ENCODE results near the gene ISG15.
A peak's percentile ranks its signal among the peaks of the same experiment; 100 is the strongest.
"Not testable (repeated sequence)": the region's sequence is repeated elsewhere in the genome, so short reads cannot be mapped to it uniquely, and the experiment has no call there.

The ISG15 gene

DNA sequence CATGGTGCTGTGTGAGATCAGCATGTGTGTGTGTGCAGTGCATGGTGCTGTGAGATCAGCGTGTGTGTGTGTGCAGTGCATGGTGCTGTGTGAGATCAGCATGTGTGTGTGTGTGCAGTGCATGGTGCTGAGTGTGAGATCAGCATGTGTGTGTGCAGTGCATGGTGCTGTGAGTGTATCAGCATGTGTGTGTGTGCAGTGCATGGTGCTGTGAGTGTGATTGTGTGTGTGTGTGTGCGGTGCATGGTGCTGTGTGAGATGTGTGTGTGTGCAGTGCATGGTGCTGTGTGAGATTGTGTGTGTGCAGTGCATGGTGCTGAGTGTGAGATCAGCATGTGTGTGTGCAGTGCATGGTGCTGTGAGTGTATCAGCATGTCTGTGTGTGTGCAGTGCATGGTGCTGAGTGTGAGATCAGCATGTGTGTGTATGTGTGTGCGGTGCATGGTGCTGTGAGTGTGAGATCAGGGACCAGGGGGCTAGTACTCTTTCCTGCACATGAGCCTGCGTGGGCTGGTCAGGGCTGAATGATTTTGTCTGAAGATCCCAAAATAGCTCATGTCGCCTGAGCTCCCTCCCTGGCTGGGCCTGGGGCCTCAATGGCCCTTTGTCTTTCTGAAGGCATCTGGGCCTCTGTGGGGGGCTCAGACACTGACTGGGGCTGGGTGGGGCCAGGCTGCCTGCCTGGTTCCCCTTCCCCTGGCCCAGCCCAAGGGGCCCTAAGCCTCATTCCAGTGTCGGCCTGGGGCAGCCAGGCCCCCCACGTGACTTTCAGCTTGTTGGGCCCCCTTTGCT, 17.8 kb downstream of the ISG15 start:
- not testable (repeated sequence) for DNase-seq

GRCh38 chr1:1031659-1032235, 18.4 kb downstream of the ISG15 start:
- no peak for DNase-seq

GRCh38 chr1:1032424-1032823, 19.1 kb downstream of the ISG15 start:
- DNase-seq: no peak

GRCh38 chr1:1033009-1033587, 19.8 kb downstream of the ISG15 start:
- DNase-seq: peak; percentile 94

- DNase-seq: no peak
Measured at GRCh38 chr1:1033731-1034438, 20.6 kb downstream of the ISG15 start.

- no peak for DNase-seq
Measured at GRCh38 chr1:1034439-1034781, 21.1 kb downstream of the ISG15 start.

GRCh38 chr1:1035291-1035943, 22.1 kb downstream of the ISG15 start:
- no peak for DNase-seq

DNA sequence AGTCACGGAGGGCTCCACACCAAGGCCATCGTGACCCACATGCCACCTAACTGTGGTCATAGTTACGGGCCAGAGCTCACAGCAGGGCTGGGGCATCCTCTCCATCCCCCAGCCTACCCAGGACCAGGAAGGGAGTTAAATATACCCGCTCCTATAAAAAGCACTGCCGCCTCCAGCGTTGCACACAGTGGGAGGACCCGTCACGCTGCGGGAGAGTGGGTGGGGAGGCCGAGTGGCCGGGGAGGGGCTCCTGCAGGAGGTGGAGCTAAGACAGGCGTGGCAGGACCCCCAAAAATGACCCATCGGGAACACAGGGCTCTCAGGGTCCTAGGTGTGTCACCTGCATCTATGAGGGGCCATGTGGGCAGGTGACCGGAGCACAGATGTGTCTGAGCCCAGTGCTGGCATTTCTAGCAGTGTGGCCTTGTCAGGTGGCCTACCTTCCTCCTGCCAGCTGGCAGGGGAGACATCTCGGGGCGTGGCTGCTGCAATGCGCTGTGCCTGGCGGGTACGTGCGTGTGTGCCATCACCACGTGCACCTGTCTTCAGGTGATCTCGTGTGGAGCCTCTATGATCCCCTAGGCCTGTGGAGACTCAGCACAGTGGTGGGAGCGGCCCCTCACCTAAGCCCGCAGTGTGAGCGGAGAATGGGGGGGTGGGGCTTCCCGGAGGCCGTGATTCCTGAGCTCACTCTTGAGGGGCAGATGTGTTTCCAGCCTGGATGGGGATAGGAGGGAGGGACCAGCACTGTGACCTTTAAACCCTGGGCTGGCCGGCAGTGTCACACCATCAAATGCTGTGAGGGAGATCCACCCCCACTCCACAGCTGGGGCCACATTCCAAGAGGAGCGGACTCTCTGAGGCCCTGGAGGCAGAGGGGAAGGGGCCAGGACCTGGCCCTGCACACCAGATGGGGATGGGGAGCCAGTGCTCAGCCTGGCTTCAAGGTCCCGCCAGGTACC, 24.4 kb downstream of the ISG15 start:
- no peak for DNase-seq

DNA sequence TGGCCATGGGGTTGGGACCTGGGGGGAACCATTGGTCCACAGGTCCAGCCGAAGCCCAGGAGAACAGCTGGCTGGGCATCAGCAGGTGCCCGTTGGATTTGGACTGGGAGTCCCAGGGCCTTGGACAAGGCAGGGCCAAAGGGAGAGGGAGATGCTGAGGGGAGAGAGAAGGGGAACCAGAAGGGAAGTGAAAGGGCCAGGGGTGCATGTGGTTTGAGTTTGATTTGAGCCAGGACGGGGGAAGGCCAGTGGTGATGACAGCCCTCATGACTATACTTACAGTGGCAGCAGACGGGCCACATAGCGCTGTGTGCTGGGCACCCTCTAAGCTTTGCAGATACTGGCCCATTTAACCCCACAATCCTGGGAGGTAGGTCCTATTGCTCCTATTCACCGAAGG, 25.4 kb downstream of the ISG15 start:
- DNase-seq: no peak

DNA sequence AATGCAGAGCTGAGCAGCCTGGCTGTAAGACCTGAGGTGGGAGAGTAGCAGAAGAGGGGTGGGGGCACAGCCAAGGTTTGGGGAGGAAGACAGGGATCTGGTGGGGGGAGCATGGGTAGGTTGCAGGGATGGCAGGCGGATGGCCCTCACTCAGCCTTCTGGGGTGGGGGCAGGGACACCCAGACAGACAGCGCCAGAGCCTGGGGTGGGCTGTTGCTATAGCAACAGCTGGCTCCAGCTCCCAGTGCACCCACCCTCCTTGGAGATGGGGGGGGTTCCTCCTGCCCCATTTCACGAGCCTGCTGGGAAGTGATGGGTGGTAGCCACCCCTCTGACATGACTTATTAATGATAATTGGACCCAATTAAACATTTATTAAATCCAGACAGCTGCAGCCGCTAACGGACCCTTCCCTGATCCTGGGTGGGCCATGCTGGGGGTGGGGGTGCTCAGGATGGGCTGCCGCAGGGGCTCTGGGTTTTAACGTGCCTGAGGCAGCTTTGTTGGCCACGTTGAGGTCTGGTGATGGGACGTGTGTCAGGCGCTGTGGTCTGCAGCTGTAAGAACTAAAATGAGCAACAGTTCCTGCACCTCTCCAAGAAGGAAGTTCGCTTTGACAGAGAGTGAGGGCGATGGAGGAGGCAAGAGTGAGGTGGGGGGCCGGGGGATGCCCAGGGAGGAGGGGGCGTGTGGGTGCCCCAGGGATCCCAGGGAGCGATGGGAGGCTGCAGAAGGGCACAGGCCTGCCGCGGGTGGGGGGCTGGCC, 26.0 kb downstream of the ISG15 start:
- no peak for DNase-seq

- DNase-seq: peak; percentile 81
Measured at GRCh38 chr1:1040004-1040991, 27.0 kb downstream of the ISG15 start.

GRCh38 chr1:1041092-1041523, 27.8 kb downstream of the ISG15 start:
- DNase-seq: no peak

GRCh38 chr1:1041873-1042272, 28.6 kb downstream of the ISG15 start:
- DNase-seq: no peak

- no peak for DNase-seq
Measured at GRCh38 chr1:1042835-1043234, 29.5 kb downstream of the ISG15 start.

DNA sequence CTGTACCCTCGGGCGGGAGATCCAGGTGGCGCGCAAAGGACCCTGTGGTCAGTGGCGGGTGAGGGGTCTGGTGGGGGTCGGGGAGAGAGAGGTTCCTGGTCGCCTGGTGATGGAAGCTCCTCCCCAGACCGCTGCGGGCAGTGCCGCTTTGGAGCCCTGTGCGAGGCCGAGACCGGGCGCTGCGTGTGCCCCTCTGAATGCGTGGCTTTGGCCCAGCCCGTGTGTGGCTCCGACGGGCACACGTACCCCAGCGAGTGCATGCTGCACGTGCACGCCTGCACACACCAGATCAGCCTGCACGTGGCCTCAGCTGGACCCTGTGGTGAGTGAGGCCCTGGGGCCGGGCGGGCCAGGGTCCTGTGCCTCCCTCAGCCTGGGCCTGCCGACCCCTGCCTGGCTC, 30.1 kb downstream of the ISG15 start:
- DNase-seq: no peak

- no peak for DNase-seq
Measured at GRCh38 chr1:1043921-1044320, 30.6 kb downstream of the ISG15 start.

GRCh38 chr1:1044455-1045078, 31.3 kb downstream of the ISG15 start:
- DNase-seq: no peak

DNA sequence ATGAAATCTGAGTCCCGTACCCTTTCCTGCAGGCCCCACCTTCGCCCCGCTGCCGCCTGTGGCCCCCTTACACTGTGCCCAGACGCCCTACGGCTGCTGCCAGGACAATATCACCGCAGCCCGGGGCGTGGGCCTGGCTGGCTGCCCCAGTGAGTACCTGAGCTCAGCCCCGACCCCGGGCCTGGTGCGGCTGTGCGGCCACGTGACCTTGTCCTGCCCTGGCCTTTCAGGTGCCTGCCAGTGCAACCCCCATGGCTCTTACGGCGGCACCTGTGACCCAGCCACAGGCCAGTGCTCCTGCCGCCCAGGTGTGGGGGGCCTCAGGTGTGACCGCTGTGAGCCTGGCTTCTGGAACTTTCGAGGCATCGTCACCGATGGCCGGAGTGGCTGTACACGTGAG, 31.8 kb downstream of the ISG15 start:
- DNase-seq: no peak

DNA sequence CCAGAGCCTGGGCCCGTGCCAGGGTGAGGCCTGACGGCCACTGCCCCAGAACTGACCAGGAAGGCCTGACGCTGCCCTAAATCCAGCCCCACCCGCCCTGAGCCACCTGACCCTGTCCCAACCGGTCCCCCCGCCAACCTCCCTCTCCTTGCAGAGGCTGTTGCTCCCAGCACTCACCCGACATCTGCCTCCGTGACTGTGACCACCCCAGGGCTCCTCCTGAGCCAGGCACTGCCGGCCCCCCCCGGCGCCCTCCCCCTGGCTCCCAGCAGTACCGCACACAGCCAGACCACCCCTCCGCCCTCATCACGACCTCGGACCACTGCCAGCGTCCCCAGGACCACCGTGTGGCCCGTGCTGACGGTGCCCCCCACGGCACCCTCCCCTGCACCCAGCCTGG, 32.9 kb downstream of the ISG15 start:
- DNase-seq: no peak

DNA sequence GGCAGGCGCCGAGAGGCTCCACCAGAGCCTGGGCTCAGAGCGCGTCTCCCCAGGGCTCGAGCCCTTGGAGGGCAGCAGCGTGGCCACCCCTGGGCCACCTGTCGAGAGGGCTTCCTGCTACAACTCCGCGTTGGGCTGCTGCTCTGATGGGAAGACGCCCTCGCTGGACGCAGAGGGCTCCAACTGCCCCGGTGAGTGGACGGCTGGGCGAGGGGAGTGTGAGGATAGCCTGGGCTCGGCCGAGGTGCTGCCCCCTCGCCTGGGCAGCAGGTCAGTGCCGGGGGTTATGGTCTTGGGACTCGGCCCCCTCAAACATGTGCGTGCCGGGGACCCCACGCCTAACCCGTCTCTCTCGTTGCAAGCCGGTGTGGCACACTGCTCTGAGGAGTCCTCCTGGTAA, 33.5 kb downstream of the ISG15 start:
- DNase-seq: no peak

Data from stimulated activated CD8-positive, alpha-beta memory T cell treated with anti-CD3 and anti-CD28 coated beads, Interleukin-4, amount 100 ng/mL, for 48 hours (primary cell).